ENCODE results near the gene IL4I1. TPM values are rescaled to one million over a fixed set of nuclear protein-coding genes. Genes with fewer than 3 reads are reported as not detected.
A peak's percentile ranks its signal among the peaks of the same experiment; 100 is the strongest.

IL4I1 gene
- total RNA-seq, 2 donors from 2014 or later = 0.14 to 2.5 TPM

DNA sequence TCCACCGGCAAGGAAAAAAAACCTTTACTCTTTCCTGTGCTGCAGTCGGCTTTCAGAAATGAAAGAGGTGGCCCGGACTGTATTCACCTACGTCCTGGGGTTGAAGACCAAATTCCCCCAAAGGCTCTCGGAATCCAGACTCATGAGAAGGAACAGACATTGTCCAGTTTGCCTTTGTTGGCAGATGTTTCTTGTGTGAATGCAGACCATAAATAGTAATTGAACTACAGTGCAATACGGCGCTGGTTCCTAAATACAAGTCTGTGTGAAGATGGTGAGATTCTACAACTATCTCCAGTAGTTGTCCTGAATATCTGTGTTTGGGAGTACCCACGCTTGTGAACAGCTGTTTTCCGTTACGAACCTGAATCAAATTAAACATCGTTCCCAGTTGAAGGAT, 57.0 kb downstream of the IL4I1 start:
- H3K27ac ChIP-seq = no peak overlapping the region
- H3K4me3 ChIP-seq = no peak overlapping the region
- no peaks in the 10 kb centered on the region for H3K4me1 ChIP-seq (replicated peaks)
- H3K36me3 ChIP-seq = peaks cover 4 to 21% of the 10 kb centered on the region in 2 donors
- 92% methylated on average over 11 of the region's 11 CpGs for WGBS
- H3K9me3 ChIP-seq = no peaks in the 10 kb centered on the region
- intact Hi-C loops (cut with DNase I) = no loop called here
- DNase-seq (ENCODE audit: low spot score) = no peak
- no peaks in the 10 kb centered on the region for H3K27me3 ChIP-seq (replicated peaks; ENCODE audit: insufficient read depth)
- TF ChIP-seq POLR2AphosphoS5 (IDR thresholded peaks at IDR 0.05) = no peak

Small RNA genes lying within 50 kb of the gene (microRNA-seq; reads per million reads assigned to microRNA genes)
- gene MIR4749 = 1.8 reads per million, percentile 26 among the genes with 10 or more reads in this experiment
- 1.3 reads per million, percentile 14 among the genes with 10 or more reads in this experiment for gene MIR4750

Small RNA genes lying within 50 kb of the gene (small RNA-seq; reads per million reads assigned to genes)
- gene MIR4749 = 0 to 0.09 reads per million in 2 donors

Other genes starting within 250 kb of the IL4I1 start
- 10 to 100 TPM; 53.4 to 58.0 TPM for gene IRF3, start 231.0 kb downstream of the IL4I1 start, total RNA-seq
- gene BCL2L12, start 231.0 kb downstream of the IL4I1 start, total RNA-seq = 10 to 100 TPM; 11.6 to 11.7 TPM
- 100 to 1,000 TPM; 142 to 300 TPM for gene PRMT1, start 219.6 kb downstream of the IL4I1 start, total RNA-seq
- 1 to 10 TPM in 1 of 2 donors, under 1 TPM in 1; 0.68 to 6.1 TPM for gene ADM5, start 207.3 kb downstream of the IL4I1 start, total RNA-seq
- gene CPT1C, start 205.8 kb downstream of the IL4I1 start, total RNA-seq = 1 to 10 TPM in 1 of 2 donors, under 1 TPM in 1; 0.96 to 5.5 TPM
- gene TSKS, start 133.6 kb downstream of the IL4I1 start, total RNA-seq = 10 to 100 TPM in 1 of 2 donors, not detected in 1; 10.6 TPM
- gene AP2A1, start 129.9 kb downstream of the IL4I1 start, total RNA-seq = 100 to 1,000 TPM in 1 of 2 donors, 10 to 100 TPM in 1; 62.7 to 252 TPM
- gene FUZ, start 83.6 kb downstream of the IL4I1 start, total RNA-seq = 10 to 100 TPM; 39.2 to 45.4 TPM
- 100 to 1,000 TPM in 1 of 2 donors, 10 to 100 TPM in 1; 38.4 to 173 TPM for gene MED25, start 78.6 kb downstream of the IL4I1 start, total RNA-seq
- 100 to 1,000 TPM; 179 to 252 TPM for gene PTOV1, start 45.7 kb downstream of the IL4I1 start, total RNA-seq
- gene PNKP, start 29.3 kb downstream of the IL4I1 start, total RNA-seq = 100 to 1,000 TPM in 1 of 2 donors, 10 to 100 TPM in 1; 64.9 to 128 TPM
- gene AKT1S1, start 19.5 kb downstream of the IL4I1 start, total RNA-seq = 10 to 100 TPM; 27.6 to 30.2 TPM
- gene TBC1D17, start 19.2 kb downstream of the IL4I1 start, total RNA-seq = 10 to 100 TPM; 33.0 to 51.4 TPM
- gene ATF5, start 32.3 kb upstream of the IL4I1 start, total RNA-seq = 10 to 100 TPM; 14.0 to 16.4 TPM
- 10 to 100 TPM; 44.4 to 76.9 TPM for gene NUP62, start 32.6 kb upstream of the IL4I1 start, total RNA-seq
- gene SIGLEC11, start 64.3 kb upstream of the IL4I1 start, total RNA-seq = 1 to 10 TPM in 1 of 2 donors, under 1 TPM in 1; 0.68 to 1.0 TPM
- 10 to 100 TPM; 47.8 to 76.5 TPM for gene VRK3, start 128.5 kb upstream of the IL4I1 start, total RNA-seq
- gene ZNF473, start 129.1 kb upstream of the IL4I1 start, total RNA-seq = 10 to 100 TPM; 16.7 to 26.0 TPM

All from prostate gland (tissue), 2 donors.